GM21786 (cell line): ENCODE measurements around the gene REEP6.
"Not testable (repeated sequence)": the region's sequence is repeated elsewhere in the genome, so short reads cannot be mapped to it uniquely, and the experiment has no call there.

Experiments
- ATAC-seq: cut with Tn5 transposase; IDR thresholded peaks from one replicate; pipeline ENCODE4 v1.9.1; 2021; ENCODE audit not compliant: unreplicated experiment

Gene REEP6

DNA sequence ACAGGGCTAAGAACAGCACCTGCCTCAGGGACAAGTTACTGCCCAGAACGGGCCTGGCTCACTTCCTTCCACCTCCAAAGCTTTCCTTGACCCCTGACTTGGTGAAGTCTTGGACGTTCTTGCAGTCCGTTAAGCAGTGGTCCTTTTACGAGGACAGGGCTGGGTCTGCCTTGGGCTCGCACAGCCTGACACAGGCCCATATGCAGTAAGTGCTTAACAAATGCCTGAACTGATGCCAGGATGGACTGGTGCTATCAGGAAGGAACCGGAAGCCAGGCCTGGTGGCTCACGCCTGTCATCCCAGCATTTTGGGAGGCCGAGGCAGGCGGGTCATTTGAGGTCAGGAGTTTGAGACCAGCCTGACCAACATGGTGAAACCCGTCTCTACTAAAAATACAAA is 31.1 kb downstream of the REEP6 start:
- ATAC-seq = no peak

DNA sequence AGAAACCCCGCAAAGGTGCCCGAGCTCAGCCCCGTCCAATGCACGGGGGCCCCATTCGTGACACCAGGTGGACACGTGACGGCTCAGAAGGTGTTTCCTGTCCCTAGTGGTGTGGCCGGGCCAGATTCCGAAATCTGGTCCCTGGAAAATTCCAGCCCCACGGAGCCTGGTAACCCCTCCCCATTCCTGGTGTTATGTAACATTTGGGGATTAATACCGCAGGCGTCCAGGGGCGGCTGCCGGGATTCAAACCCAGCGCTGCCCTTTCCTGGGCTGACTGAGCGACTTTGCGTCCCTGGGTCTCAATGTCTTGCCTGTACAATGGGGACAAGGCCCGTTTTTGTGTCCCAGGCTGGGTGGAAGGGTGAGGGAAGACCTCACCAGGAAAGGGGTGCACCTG is 31.9 kb downstream of the REEP6 start:
- ATAC-seq = no peak

DNA sequence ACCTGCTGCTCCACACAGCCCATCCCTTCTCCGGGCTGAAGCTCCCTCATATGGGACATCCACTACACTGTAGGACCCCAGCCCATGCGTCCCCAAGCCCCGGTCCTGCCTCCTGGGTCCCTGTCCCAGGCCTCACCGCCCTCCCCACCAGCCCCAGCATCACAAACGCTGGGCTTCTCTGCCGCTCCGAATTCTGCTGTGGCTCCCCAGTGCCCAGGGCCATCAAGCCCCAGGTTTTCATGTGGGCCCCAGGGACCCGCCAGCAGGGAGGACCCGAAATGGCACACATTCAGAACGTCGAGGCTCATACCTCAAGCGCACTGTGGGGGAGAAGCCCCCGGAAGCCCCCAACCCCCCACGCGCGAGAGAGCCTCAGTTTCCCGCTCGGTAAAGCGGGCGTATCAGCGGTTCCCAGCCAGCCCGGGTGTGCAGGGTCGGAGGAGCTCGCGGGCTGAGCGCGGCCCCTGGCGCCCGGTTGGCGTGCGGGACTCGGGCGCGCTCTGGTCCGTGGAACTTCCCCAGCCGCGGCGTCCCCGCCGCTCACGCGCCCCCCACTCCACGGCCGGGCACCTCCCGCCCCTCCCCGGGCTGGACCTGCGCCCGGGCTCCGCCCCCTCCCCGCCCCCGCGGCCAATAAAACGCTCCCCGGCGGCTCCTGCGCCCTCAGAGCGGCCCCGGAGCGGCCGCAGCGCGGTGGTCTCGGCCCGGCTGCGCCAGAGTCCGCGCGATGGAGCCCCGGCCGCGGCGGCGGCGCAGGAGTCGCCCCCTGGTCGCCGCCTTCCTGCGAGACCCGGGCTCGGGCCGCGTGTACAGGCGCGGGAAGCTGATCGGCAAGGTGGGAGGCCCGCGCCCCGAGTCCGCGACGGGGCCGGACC is 32.7 kb downstream of the REEP6 start, which contains the start of gene PLK5:
Gene PLK5 (plus strand): TSS at position 666 of the 875 bp plus-strand sequence. CDS start 2,920 bp downstream, outside the sequence.
- ATAC-seq = no peak

DNA sequence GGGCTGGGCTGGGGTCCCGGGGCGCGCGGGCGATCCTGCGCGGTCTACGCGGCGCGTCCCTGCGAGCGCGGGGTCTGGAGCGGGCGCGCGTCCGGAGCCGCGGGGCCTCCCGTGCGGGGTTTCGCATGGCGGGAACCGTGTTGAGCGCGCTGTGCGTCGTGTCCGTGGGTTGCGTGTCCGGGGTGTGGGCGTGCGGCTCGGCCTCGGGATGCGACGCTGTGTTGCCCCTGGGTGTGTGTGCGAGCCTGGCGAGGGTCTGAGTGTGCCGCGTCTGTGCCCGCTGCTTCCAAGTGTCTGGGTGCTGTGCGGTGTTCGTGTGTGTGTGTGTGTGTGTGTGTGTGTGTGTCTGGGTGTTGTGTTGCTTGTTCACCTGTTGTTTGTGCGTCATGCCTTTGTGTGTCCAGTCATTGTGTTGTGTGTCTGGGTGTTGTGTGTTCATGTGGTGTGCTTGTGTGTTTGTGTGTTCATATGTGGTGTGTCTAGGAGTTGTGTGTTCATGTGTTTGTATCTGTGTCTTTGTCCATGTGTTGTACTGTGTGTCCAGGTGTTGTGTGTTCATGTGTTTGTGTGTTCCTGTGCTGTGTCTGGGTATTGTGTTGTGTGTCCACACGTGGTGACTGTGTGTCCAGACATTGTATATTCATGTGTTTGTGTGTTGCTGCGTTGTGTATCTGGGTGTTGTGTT is 33.4 kb downstream of the REEP6 start:
- ATAC-seq = no peak

DNA sequence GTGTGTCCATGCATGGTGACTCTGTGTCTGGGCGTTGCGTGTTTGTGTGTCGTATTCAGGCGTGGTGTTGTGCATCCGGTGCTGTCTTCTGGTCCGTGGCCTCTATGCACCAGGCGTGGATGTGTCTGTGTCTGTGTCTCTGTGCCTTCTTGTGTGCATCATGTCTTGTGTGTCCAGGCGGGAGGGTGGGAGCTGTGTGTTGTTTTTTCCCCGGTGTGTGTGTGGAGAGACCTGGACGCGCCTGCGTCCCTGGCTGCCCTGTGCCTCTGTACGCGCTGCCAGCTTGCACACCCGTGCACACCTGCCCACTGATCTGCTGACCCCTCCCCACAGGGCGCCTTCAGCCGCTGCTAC is 34.0 kb downstream of the REEP6 start:
- ATAC-seq = no peak

DNA sequence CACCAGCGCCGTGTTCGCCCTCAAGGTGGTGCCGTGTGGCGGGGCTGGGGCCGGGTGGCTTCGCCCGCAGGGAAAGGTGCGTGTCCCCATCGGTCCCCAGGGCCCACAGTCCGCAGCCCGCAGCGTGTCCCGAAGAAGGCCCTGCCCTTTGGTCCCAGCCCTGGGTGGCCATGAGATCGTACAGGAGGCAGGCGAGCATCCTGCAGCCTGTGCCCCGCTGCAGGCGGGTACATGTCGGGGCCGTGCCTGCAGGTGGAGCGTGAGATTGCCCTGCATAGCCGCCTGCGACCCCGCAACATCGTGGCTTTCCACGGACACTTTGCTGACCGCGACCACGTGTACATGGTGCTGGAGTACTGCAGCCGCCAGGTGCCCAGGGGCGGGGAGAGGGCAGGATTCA is 34.4 kb downstream of the REEP6 start:
- no peak for ATAC-seq

DNA sequence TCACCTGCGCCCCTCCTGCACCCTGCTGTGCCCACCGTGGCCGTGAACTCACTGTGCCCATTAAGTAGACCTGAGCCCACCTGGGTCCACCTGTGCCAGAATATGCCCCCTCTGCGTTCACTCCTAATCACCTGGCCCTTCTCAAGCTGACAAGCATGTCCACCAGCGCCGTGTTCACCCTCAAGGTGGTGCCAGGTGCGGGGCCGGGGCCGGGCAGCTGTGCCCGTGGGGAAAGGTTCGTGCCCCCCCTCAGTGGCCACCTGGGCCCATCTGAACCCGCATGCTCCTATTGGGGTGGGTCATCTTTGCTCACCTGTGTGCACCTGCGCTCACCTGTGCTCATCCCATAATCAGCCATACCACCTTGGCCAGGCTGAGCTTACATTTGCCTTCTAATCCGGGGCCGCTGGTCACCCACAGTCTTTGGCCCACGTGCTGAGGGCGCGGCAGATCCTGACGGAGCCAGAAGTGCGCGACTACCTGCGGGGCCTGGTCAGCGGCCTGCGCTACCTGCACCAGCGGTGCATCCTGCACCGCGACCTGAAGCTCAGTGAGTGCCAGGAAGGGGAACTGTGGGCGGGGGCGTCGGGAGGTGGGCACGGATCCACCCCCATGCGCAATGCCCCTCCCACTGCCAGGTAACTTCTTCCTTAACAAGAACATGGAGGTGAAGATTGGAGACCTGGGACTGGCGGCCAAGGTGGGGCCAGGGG is 35.2 kb downstream of the REEP6 start:
- no peak for ATAC-seq

DNA sequence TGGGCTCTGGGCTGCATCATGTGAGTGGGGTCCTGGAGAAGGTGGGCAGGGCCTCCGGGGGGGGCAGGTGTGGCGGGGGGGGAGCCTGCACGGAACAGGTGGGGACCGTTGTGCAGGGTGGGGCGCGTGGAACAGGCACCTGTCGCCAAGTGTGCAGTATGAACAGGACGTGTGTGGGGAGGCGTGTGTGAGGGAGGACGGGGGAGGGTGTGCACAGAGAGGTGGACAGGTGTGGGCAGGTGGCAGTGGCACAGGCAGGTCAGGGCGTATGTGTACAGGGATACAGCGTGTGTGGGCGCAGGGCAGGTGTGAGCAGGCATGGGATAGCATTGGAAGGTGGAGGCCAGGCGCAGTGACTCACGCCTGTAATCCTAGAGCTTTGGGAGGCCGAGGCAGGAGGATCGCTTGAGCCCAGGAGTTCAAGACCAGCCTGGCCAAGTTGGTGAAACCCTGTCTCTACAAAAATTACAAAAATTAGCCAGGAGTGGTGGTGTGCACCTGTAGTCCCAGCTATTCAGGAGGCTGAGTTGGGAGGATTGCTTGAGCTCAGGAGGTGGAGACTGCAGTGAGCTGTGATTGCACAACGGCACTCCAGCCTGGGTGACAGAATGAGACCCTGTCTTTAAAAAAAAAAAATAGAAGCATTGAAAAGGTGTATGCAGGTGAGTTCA is 36.1 kb downstream of the REEP6 start:
- ATAC-seq = no peak

DNA sequence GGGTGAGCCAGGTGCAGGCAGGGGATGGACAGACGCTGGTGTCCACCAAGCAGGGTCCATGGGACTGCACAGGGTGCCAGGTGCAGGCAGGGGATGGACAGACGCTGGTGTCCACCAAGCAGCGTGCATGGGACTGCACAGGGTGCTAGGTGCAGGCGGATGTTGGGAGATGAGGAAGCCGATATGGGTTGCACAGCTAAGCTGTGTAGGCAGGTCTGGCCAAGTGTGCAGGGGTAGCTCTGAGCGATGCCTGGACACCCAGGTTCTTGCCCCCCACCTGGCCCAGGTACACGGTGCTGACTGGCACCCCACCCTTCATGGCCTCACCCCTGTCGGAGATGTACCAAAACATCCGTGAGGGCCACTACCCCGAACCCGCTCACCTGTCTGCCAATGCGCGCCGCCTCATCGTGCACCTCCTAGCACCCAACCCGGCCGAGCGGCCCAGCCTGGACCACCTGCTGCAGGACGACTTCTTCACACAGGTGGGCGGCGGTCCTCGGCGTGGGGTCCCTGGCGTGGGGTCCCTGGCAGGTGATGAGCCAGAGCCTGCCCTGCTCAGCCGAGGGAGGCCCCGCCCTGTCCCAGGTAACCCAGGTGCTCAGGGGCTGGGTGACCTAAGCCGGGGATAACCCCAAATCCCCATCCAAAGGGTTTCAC is 36.8 kb downstream of the REEP6 start:
- ATAC-seq = no peak

DNA sequence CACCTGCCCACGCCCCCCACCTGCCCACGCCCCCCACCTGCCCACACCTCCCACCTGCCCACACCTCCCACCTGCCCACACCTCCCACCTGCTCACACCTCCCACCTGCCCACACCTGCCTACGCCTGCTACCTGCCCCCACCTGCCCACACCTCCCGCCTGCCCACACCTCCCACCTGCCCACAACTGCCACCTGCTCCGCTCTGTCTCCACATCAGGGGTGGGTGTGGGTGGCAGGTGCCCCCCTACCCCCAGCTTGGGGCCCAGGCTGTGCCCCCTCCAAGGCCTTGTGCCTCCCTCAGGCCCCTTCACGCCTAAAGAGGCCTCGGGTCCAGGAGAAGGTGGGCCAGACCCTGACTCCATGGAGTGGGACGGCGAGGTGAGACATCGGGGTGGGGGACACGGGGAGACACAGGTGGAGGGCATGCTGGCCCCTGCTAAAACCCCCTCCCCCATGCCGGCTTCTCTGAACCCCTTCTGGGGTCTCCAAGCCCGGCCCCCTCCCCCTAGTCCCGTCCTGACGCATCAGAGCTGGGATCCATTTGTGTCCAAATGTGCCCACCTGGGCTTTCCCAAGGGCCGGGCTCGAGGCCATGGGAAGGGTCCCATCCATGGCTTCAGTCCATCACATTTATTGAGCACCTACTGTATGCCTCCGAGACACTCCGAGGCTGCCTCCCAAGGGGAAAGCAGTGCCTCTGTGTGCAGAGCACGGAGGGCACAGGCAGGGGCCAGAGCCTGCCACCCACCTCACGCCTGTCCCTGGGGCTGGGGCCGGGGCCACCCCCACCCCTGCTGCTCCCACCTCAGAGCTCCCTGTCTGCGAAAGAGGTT is 37.8 kb downstream of the REEP6 start:
- no peak for ATAC-seq

DNA sequence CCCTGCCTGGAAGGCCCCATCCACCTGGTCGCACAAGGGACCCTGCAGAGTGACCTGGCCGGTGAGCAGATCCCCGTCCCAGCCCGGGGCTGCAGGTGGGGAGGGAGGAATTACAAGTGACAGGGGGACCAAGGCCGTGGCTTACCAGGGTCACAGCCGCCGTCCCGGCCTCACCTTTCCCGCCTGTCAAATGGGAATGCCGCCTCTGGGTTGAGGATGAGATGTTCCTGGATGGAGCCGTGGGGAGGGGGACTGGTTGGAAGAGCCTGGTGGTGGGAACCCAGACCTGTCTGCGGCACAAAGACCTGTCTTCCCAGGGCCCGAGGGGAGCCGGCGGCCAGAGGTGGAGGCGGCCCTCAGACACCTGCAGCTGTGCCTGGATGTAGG is 38.4 kb downstream of the REEP6 start:
- no peak for ATAC-seq

DNA sequence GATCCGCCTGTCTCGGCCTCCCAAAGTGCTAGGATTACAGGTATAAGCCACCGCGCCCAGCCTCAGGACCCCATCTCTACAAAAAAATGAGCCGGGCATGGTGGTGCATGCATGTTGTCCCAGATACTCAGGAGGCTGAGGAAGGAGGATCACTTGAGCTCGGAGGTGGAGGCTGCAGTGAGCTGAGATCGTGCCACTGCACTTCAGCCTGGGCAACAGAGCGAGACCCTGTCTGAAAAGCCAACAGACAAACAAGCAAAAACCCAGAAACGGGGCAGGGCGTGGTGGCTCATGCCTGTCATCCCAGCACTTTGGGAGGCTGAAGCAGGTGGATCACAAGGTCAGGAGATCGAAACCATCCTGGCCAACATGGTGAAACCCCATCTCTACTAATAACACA is 39.9 kb downstream of the REEP6 start:
- not testable (repeated sequence) for ATAC-seq

DNA sequence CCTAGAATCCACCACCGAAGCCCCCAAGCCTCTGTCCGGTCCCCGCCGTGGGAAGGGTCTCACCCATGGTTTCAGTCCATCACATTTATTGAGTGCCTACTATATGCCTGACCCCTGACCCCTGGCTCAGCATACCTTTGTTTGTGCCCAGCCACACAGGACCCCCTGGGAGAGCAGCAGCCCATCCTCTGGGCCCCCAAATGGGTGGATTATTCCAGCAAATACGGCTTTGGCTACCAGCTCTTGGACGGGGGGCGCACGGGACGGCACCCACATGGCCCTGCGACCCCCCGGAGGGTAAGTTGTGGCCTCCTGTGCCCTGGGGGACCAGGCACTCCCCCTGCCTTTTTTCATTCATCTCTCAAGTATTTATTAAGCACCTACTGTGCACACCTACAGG is 40.6 kb downstream of the REEP6 start:
- ATAC-seq = no peak

DNA sequence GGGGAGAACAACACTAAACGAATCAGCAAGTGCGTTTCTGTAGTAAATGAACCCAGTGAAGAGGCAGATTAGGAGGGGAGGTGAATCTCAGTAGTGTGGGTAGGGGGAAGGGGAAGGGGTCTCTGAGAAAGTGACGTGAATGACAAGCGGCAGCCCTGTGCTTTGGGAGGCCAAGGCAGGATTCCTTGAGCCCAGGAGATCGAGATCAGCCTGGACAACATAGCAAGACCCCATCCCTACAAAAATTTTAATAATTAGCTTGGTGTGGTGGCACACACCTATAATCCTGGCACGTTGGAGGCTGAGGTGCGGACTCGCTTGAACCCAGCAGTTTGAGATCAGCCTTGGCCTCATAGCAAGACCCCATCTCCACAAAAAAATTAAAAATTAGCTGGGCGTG is 41.0 kb downstream of the REEP6 start:
- no peak for ATAC-seq

DNA sequence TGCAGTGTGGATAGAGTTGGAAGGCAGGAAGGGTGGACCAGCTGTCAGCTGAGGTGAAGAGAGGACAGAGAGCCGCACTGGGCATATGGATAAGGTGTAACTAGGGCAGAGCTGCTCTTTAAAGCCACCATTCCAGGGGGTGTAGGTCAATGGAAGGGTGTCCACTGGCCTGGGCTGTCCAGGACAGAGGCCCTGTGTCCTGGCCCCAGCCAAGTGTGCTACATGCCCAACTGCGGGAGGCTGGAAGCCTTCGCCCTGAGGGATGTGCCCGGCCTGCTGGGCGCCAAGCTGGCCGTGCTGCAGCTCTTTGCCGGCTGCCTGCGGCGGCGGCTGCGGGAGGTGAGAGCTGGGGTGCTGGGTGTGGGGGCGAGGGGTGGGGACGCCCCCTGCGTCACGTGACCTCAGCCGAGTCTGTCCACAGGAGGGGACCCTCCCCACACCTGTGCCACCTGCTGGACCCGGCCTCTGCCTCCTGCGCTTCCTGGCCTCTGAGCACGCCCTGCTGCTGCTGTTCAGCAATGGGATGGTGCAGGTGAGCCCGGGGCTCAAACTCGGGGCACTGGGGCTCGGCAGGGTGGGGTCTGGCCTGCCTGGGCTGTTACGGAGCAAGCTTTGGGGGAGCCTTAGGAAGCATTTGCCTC is 42.6 kb downstream of the REEP6 start:
- ATAC-seq = no peak

DNA sequence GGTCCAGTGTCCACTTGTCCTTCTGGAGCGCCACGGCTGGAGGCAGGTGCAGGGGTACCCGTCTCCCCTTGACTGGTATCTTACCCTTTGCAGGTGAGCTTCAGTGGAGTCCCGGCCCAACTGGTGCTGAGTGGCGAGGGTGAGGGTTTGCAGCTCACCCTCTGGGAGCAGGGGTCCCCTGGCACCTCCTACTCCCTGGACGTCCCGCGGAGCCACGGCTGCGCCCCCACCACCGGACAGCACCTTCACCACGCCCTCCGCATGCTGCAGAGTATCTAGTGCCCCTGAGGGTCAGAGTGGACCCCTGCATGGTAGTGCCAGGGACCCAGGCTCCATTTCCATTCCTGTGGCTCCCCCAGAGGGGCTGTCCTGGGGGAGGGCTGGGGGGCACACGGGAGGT is 44.0 kb downstream of the REEP6 start:
- no peak for ATAC-seq

DNA sequence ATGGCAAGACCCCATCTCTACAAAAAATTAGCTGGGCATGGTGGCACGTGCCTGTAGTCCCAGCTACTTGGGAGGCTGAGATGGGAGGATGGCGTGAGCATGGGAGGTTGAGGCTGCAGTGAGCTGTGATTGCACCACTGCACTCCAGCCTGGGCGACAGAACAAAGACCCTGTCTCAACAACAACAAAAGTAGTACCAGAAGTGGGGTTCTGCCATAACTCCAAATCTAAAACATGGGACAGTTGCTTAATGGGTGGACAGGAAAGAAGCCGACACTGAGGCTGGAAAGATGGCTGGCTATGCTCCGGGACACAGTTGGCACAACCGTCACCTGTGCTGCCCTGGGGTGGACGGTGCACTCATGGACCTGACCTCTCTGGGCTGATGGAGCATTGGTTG is 44.7 kb downstream of the REEP6 start:
- ATAC-seq = not testable (repeated sequence)

DNA sequence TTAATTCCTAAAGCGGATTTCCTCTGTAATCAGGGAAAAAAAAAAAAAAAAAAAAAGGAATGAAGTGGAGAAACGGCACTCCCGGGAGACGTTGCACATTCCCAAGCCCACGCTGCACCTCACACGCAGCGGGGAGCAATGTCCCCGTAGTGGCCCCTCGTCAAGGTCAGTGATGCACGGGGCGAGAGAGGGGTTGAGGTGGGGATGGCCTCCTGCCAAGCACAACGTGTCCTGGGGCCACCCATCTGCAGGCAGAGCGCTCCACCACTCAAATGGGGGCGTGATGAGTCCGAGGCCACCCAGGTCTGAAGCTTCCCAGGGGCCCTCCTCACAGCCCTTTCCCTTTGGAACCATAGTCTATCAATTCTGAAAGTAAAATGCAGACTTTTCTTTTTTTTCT is 48.0 kb downstream of the REEP6 start:
- ATAC-seq = no peak

DNA sequence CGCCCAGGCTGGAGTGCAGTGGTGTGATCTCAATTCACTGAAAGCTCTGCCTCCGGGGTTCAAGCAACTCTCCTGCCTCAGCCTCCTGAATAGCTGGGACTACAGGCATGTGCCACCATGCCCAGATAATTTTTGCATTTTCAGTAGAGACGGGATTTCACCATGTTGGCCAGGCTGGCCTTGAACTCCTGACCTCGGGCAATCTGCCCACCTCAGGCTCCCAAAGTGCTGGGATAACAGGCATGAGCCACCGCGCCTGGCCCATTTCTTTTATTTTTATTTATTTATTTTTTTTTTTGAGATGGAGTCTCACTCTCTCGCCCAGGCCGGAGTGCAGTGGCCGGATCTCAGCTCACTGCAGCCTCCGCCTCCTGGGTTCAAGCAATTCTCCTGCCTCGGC is 48.8 kb downstream of the REEP6 start:
- not testable (repeated sequence) for ATAC-seq
